NCI-H1694 treated with DMSO at 0.1 percent for 48 hours (cell line): ENCODE results near the gene ENTPD8.
"Not testable (repeated sequence)": the region's sequence is repeated elsewhere in the genome, so short reads cannot be mapped to it uniquely, and the experiment has no call there.

Source experiments
- DNase-seq: peaks from one replicate; lab custom pipeline; 2025; lab: John Stamatoyannopoulos, UW

ENTPD8 gene

DNA sequence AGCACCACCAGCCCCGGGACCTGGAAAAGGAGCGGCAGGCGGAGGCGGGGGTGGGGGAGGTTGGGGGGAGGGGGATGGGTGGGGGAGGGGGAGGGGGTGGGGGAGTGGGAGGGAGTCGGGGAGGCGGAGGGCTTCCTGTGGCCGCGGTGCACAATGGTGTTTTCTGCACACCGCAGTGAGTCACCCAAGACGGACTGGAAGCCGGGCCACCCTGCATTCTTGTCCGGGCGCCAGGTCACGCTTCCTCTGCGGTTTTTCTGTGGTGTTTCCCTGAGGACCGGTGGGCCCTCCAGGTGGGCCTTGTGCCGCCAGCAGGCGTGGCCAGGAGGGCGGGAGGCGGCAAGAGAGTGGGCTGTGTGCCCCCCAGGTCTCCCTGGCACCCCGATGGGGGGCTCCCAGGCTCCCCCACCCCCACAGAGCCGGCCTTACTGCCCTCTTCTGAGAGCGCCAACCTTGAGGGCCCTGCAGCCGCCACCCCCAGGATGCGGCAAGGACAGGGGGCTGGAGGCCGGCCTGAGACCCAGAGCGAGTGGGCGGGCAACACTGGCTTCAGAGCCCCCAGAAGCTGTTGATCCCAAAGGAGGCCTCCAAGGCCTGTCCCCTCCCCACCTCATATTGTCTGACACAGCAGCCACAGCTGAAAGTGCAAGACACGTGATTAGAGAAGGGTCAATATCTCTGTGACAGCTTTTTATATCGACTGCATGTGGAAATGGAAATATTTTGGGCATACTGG lies 29.3 kb downstream of the ENTPD8 start:
- DNase-seq, result no peak

DNA sequence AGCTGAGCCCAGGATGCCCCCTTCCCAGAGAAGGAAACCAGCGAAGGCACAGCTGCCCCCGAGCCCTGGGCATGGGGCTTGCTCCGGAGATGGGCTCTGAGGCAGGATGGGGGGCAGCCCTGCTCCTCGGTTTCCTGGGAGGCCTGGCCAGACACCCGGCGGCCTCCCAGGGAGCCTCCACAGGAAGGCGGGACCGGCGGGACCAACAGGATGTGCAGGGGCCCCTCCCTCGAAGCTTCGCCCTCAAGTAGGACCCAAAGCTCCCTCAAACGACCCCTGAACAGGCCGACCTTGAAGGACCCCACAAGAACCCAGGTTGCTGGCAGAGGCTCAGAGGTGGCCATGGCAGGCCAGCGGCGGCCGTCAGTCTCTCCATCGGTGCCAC lies 29.9 kb downstream of the ENTPD8 start:
- no peak for DNase-seq

DNA sequence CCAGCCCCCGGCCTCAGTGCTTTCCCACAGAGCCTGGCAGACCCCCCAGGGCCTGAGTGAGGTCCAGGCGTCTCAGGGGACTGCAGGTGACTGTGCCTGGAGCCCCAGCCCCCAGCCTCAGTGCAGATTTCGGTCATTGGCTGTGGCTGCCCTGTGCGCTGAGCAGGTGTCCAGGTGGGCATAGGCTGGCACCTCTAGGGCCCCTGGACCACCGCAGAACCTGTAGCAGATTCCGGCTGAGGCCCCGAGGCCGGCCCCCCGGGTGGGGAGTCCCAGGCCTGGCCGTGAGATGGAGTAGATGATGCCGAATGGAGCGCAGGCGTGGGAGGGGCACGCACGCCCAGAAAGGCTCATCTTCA lies 30.3 kb downstream of the ENTPD8 start:
- no peak for DNase-seq

DNA sequence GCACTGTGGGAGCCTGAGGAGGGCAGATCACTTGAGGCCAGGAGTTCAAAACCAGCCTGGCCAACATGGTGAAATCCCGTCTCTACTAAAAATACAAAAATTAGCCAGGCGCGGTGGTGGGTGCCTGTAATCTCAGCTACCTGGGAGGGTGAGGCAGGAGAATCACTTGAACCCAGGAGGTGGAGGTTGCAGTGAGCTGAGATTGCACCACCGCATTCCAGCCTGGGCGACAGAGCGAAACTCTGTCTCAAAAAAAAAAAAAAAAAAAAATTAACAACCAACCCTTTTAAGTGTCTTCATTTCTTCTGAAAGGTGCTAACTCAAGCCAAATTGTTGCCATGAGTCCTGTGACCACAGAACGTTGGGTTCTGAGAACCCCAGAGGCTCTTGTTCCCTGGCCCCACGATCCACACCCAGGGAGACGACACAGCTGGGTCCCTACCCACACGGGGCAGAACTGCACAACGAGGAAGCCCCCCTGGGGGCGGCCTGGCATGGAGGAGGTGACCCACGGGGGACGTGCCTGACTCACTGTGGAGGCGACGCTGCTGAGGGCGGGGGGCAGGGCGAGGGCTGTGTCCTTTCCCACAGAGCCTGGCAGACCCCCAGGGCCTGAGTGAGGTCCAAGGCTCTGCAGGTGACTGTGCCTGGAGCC lies 30.8 kb downstream of the ENTPD8 start:
- DNase-seq, result not testable (repeated sequence)

DNA sequence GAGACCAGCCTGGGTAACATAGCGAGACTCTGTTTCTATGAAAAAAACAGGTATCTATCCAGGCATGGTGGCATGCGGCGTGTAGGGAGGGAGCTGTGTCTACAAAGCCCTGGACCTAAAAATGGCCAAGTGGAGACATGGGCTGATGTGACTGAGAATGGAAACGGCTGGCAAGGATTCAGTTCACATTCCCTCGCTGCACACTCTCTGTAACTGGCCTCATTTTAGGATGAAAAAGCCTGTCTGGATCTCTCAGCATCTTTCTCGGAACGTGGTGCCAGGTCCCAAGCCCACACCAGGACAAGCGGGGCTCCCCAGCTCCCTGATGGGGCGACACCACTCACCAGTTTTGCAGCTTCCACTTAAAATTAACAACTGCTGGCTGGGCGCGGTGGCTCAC lies 31.6 kb downstream of the ENTPD8 start:
- DNase-seq, result no peak

DNA sequence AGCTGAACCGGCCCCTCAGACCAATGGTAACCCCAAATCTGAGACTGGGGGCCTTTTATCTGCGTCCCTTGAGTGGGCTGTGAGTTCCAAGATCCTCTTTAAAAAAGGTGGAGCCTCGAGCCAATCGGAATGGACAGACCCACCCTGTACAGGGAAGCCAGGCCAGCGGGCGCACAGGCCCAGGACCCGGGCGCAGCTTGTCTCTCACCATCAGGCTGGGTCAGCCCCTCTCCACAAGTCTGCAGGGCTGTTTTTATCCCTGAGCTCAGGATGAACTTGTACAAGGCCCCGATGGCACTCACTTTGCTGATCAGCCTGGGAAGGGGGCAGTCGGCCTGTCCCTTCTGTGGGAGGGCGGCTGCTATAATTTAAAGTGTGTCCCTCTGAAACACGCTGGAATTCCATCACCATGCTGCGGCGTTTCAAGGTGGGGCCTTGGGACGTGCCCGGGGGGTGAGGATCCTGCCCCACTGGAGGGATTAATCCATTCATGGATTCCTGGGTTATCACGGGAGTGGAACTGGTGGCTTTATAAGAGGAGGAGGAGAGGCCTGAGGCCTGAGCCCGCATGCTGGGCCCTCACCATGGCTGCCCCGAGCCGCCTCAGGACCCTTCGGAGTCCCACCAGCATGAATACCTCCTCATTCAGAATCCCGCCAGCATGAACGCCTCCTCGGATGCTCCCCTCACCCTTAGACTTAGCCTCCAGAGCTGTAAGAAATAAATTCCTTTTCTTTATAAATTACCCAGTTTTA lies 32.3 kb downstream of the ENTPD8 start:
- no peak for DNase-seq

DNA sequence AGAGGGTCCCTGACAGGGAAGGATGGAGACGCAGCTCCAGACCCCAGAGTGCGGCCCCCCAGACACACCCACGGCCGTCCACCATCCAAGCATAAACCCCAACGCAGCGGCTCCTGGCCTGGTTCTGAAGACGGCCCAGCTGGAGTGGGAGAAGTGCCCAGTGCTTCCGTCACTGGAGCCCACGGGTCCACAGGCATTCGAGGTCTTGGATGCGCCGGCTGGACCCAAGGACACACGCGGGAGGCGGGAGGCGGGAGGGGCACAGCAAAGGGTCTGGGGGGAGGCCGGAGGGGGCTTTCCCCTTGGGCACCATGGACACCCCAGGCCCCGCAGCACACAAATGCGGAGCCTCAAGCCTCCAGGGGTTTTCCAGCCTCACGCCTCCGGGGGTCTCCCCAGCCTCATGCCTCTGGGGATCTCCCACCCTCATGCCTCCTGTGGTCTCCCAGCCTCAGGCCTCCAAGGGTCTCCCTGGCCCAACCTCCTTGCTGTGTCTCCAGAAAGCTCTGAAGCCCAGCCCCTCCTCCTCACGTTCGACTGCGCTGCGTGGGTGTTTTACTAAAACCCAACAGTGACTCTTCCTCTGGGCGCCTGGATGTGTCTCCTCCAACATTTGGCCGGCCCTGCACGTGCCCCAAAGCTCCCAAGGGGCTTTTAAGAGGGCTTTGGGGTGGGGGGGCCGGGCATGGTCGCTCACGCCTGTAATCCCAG lies 33.4 kb downstream of the ENTPD8 start:
- DNase-seq, result no peak

DNA sequence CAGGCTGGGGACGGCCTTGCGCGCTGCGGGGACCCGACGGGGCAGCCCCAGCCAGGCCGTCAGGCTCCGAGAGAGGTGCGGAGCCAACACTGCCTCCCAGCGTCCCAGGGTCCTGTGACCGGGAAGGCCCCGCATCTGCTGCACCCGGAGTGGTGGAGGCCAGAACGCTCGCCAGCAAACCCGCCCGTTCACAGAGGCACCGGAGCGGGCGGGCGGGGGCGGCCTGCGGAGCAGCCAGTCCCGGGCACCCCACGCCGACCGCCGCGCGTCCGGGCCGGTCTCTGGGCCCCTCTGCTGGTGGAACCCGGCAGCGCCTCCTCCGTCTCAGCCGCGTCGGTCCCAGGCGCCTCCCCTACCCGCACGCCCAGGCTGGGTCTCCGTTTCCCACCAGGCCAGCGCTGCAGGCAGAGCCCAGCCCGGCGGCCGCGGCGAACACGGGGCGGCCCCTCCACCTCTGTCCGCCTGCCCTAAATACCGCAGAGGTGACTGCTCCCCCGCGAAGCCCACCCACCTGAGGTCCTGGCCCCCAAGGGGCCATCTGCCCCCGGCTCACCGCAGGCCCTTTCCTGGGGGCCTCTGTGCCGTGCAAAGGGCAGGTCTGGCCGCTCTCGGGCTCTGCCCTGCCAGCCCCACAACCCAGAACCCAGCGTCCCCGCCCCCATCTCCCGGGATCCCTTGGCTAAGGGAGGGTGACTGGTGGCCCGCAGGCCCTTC lies 34.1 kb downstream of the ENTPD8 start:
- DNase-seq, result peak; percentile 20

DNA sequence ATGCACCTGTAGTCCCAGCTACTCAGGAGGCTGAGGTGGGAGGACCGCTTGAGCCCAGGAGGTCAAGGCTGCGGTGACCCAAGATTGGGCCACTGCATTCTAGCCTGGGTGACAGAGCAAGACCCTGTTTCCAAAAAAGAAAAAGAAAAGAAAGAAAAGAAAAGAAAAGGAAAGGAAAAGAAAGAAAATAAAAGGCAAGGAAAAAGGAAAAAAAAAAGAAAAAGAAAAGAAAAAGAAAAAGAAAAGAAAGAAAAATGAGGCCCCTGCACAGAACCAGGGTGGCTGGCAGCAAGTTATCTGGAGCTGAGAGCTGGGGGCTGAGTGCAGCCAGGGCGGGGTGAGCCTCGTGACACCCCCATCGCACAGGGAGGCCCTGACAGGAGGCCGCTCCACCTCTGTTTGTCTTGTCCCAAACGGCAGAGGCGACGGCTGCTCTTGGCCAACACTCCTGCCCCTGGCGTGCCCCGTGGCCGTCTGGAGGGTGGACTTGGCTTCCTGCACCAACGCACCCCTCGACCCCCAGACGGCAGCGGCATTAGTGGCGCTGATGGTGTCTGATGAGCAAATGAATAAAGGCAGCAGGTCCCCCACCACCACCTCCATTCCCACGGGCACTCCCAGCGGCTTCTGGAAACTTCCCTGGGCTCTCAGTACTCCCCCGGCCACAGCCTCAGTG lies 34.9 kb downstream of the ENTPD8 start:
- no peak for DNase-seq

DNA sequence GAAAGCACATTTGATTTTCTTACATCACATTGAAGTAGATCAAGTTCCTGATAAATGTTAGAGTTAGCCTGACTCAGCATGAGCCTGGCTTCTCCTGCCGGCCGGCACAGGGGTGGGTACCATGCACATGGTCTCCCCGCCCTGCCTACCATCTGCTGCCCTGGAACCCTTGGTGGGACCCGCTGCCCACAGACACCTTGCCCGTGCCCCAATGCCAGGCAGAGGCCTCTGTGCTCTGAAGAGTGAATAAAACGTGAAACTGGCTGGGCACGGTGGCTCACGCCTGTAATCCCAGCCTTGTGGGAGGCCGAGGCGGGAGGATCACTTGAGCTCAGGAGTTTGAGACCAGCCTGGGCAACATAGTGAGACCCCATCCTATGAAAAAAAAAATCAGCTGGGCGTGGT lies 35.5 kb downstream of the ENTPD8 start:
- DNase-seq, result no peak

DNA sequence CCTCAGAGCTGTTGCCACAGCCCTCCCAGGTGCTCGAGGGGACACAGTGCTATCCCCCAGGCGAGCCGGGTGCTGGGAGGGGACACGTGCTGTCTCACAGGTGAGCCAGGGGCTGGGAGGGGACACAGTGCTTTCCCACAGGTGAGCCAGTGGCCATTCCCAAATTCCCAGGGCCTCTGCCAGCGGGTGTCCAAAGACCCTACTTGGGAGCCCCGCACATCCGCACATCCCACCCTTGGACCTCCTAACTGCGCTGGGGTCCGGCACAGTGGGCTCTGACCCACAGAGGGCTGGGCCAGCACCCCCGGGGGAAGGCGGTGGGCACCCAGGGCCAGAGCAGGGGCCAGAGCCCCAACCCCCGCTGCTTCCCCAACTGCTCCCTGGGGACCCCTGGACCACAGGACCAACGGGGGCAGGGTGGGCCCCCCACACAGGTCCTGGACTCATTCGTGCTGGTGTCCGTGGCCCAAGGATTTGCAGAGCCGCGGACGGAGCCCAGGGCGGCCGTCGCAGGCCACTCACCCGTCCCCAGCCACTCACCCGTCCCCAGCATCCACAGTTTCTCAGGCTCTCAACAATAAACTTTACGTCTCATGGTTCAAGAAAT lies 36.1 kb downstream of the ENTPD8 start:
- DNase-seq, result no peak

DNA sequence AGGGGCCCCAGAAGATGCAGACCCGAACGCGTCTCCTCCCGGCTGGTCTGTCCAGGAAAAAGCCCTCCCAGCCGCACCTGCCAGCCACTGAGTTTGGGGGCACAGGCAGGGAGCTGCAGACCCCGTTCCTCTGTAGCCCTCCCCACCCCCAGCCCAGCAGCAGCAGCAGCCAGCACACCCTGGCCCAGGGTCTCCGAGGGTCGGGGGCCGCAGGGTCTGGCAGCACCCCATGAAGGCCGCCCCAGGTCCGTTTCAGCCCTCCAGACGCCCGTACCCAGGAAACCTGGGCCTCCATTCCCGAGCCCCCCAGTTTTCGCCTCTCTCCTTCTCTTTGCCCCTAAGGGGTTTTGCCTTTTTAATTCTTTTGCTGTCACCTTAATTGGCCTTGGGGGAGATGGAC lies 37.9 kb downstream of the ENTPD8 start:
- DNase-seq, result no peak

DNA sequence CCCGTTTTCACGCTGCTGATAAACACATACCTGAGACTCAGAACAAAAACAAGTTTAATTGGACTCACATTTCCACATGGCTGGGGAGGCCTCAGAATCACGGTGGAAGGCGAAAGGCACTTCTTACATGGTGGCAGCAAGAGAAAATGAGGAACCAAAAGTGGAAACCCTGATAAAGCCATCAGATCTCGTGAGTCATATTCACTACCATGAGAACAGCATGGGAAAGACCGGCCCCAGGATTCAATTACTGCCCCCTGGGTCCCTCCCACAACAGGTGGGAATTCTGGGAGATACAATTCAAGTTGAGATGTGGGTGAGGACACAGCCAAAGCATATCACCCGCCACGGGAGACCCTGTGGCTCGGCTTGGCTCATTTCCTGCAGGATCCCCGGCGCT lies 38.4 kb downstream of the ENTPD8 start:
- DNase-seq, result no peak

DNA sequence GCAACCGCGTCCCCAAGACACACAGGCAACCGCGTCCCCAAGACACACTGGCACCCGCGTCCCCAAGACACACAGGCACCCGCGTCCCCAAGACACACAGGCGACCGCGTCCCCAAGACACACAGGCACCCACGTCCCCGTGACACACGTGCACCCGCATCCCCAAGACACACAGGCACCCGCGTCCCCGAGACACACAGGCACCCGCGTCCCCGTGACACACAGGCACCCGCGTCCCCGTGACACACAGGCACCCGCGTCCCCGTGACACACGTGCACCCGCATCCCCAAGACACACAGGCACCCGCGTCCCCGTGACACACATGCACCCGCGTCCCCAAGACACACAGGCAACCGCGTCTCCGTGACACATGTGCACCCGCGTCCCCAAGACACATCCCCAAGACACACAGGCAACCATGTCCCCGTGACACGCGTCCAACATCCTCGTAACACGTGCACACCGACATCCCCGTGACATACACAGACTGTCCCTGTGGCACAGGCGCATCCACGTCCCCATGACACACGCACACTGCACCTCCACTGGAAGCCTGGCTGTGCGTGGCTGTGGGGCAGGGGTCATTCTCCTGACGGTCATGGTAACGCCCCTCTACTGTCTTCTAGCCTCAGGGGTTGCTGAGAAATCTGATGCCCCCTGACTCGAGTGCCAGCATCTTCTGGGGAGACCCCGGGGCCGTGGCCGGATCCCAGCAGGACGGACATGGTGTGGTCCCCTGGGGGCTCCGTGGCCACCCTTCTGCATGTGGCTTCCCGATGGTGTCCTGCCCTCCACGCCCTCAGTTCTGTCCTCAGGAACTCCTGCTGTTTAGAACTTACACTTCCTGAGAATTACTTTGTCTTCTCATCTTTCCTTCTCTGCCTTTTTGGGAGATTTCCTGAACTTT lies 42.3 kb downstream of the ENTPD8 start:
- no peak for DNase-seq

DNA sequence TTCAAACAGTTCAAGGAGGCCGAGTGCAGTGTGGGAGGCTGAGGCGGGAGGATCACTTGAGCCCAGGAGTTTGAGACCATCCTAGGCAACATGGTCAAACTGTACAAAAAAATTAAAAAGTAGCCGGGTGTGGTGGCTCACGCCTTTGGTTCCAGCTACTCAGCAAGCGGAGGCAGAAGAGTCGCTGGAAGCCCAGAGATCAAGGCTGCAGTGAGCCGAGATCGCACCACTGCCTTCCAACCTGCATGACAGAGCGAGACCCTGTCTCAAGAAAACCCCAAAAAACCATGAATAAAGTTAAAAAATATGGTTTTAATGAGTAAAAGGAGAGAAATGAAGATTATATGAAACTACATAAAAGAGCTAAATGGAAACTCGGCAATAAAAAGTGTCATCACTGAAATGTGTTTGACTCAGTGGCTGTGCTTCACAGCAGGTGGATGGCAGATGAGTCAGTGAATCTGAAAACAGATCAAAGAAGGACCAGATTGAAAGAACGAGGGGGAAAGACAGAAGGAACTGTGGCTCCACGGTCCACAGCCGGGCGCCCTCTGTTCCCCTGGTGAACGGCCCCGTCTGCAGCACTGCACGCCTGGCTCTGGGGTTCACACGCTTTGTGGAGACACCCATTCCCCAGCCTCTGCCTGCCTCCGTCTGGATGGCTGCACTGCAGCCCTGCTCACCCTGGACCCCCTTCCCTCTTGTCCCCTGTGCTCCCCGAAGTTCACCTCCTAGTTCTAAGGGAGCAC lies 43.3 kb downstream of the ENTPD8 start:
- no peak for DNase-seq

DNA sequence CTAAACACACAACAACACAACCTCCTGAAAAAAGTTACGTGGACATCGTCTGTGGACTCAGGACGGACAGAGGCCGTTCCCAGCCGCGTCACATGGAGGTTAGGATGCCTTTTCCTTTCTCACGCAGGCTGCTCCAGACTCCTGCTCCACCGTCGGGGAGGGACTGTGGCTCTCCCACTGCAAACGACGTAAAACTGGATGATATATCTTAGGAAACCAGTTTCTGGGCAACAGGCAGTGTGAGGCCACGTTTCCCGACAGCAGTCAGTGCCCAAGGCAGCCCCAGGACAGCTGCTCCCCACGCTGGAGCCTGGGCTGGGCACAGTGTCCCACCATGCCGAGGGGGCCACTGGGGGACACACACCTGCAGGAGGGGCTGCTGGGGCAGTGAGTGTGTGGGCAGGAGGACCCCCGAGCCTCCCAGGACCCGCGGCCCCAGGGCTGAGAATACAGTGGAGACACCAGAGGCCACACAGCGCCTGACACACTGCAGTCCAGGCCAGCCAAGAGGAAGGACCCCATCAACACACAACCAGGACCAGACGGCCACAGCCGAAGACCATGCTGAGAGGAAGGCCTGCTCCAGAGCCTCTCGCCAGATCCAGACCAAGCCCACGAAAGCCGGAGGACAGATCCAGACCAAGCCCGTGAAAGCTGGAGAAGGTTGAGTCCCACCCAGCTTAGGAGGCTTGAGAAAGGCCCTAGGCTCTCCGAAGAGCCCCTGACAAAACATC lies 44.4 kb downstream of the ENTPD8 start:
- no peak for DNase-seq

DNA sequence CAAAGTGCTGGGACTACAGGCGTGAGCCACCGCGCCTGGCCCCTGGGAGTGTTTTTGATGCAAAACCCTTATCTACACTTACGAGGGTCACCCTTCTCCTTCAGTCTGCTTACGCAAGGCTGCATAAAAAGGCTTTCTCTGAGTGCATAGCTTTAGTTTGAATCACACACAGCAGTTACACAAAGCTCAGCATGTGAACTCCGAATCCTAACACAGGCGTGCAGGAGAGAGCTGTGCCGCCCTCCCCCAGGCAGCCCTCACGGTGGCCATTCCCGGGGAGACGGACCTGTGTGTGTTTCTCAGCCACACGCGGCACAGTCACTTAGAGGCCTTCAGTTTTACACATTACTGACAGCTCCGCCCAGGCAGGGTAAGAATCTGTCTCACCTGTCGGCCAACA lies 44.9 kb downstream of the ENTPD8 start:
- DNase-seq, result no peak

DNA sequence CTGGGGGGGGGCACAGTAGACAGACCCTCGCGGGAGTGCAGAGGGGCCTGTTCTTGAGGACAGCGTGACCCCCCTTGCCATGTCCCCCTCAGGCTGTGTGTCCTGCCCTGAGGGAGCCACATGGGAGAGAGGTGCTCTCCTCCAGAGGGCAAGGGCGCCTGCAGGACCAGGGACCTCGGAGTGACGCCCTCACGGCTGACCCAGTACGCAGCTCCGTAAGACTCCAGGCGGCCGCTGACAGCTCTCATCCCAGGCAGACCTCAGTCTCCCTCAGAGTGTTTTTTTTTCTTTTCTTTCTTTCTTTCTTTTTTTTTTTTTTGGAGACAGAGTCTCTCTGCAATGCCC lies 45.5 kb downstream of the ENTPD8 start:
- DNase-seq, result no peak
